ENCODE measurements around the gene GALK1. TPM values are rescaled to one million over a fixed set of nuclear protein-coding genes. Genes with fewer than 3 reads are reported as not detected.

The GALK1 gene
- total and polyA plus RNA-seq, 2 of the 13 experiments (the other 11 are each of a cell fraction or from before 2014, with no cell fraction given) = 59.9 to 93.6 TPM

DNA sequence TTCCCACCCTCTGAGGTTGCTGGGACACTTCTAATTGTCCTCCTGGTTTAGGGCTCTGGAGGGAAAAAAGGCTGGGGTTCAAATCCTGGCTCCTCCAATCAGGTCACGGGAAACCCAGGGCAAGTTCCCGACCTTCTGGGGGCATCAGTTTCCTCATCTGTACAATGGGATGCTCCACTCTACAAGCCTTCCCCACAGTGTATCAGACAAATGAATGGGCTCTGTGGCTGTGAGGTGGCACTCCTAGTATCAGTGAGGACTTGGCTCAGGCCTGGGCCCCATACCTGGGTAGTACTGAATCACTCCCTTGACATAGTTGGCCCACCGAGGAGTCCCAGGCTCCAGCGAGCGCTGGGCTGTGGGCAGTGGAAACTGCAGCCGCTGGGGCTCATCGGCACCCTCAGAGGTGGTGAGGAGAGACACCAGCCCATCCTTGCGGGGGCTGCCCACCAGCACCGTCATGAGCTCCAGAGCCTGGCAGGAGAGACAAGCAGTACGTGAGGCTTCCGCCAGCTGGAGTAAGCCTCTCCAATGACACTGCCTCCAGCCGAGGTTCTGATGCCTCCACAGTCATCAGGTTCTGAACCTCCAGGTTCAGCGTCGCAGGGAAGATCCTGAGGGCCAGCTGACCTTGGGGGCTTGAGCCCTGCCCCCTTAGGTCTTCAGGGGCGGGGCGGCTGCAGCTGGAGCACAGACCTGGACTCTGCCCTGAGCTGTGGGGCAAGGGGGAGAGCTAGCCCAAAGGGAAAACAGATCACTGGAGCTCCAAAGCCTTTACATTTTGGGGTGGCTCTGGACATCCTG is 1.2 kb downstream of the GALK1 start (continued):
- TF ChIP-seq PAX8 (CRISPR knock-in tag; IDR thresholded peaks at IDR 0.05; ENCODE audit: borderline replicate concordance) (0 out of 2 replicates have a peak, but pooled peaks have one; percentile 24), ZNF335 (CRISPR knock-in tag; IDR thresholded peaks at IDR 0.05) (peak; percentile 16; the same call in 1 of the 2 replicates), RXRA (CRISPR knock-in tag; IDR thresholded peaks at IDR 0.05) (peak; percentile 91)

DNA sequence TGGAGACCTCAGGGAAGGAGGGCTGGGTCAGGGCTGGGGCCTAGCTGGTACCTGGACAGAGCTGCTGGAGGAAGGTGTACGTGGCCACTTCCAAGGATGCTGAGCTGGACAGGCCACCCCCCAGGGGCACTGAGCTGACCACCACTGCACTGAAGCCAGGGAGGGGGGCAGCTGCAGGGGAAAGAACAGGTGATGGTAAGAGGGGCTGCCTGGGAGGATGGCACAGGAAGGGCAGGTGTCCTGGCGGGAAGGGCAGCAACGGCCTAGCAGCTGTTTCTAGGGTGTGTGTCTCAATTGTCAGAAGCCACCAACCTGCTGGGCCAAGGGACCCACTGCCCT is 1.8 kb downstream of the GALK1 start:
- CTCF ChIA-PET (ENCODE audit: low intra/inter-chr PET ratio, low total read pairs) = no interaction called here
- no peak for FAIRE-seq
- BruUV-seq (replicated peaks) = no TSS peak

More for the DNA sequence above, 1.8 kb downstream of the GALK1 start:
- intact Hi-C loops (cut with micrococcal nuclease; ENCODE audit: unreplicated experiment) (no loop called here), in situ Hi-C loops (cut with HindIII; ENCODE audit: extremely low pct_ligation_motif_present, low pct_unique_long_range_greater_than_20kb) (no loop called here)
- Histone ChIP-seq H3K27me3 (ENCODE audit: control insufficient read depth in 1 of 2, insufficient read depth in 2 of 2, low read length in 2 of 2) (no peaks in the 10 kb centered on the region), H2AFZ (ENCODE audit: low read length) (no peak overlapping the region), H3K79me2 (ENCODE audit: insufficient read depth, low read length) (no peaks in the 10 kb centered on the region), H3K36me3 (replicated peaks in 1 of 2; ENCODE audit: control insufficient read depth in 1 of 2, insufficient read depth in 2 of 2, low read length in 2 of 2) (no peaks in the 10 kb centered on the region), H3K27ac (ENCODE audit: extremely low read length, insufficient read depth, low read length) (no peak overlapping the region), H3K4me2 (ENCODE audit: low read depth, low read length) (peak overlapping the region; percentile 94; the same call in 1 of the 2 replicates), H3K4me1 (ENCODE audit: insufficient read depth, low read length) (peaks cover 53% of the 10 kb centered on the region), H3K9ac (ENCODE audit: insufficient read depth, low read depth, low read length) (no peak overlapping the region), H3K4me3 (replicated peaks in 1 of 3; ENCODE audit: insufficient read depth in 1 of 3, low read depth in 2 of 3, low read length in 3 of 3) (0 out of 6 replicates have a peak overlapping the region, but pooled peaks of 1 of the 3 experiments have one; percentile 87), H3K9me3 (ENCODE audit: low read length) (no peaks in the 10 kb centered on the region), H4K20me1 (ENCODE audit: insufficient read depth, low read length) (no peaks in the 10 kb centered on the region)
- no peak for DNase-seq (ENCODE audit: low spot score)
- 0 out of 2 replicates have a peak, but pooled peaks have one; percentile 46 for TF ChIP-seq CHCHD3 (CRISPR knock-in tag; IDR thresholded peaks at IDR 0.05)
- TF ChIP-seq DZIP1 (CRISPR knock-in tag; IDR thresholded peaks at IDR 0.05) = 0 out of 2 replicates have a peak, but pooled peaks have one; percentile 63
- no peak for TF ChIP-seq TFE3 (CRISPR knock-in tag; IDR thresholded peaks at IDR 0.05)
- peak; percentile 31; the same call in 1 of the 2 replicates for TF ChIP-seq SP4 (CRISPR knock-in tag; IDR thresholded peaks at IDR 0.05)
- no peak for TF ChIP-seq MED13 (CRISPR knock-in tag; IDR thresholded peaks at IDR 0.05)
- WGBS (ENCODE audit: low lambda C conversion rate) = 94% methylated on average over 3 of the region's 3 CpGs
- ATAC-seq = no peak
- POLR2A ChIA-PET = interaction anchor here (0.9 to 8.2 kb wide), 8 partner anchors 8 to 240 kb away, joined by 3 to 390 read pairs (median 13); partner anchors contain the start of genes UNK and WBP2

Data from HepG2 (cell line).